Measurements from ENCODE around the gene RETN.

- TF ChIP-seq MYC (IDR thresholded peaks at IDR 0.05; ENCODE audit: borderline replicate concordance, low read length): no peak
- no peak for TF ChIP-seq HDAC2 (IDR thresholded peaks at IDR 0.05)
- no peak for TF ChIP-seq EHF (CRISPR knock-in tag; IDR thresholded peaks at IDR 0.05)
- TF ChIP-seq, protein P1, sequence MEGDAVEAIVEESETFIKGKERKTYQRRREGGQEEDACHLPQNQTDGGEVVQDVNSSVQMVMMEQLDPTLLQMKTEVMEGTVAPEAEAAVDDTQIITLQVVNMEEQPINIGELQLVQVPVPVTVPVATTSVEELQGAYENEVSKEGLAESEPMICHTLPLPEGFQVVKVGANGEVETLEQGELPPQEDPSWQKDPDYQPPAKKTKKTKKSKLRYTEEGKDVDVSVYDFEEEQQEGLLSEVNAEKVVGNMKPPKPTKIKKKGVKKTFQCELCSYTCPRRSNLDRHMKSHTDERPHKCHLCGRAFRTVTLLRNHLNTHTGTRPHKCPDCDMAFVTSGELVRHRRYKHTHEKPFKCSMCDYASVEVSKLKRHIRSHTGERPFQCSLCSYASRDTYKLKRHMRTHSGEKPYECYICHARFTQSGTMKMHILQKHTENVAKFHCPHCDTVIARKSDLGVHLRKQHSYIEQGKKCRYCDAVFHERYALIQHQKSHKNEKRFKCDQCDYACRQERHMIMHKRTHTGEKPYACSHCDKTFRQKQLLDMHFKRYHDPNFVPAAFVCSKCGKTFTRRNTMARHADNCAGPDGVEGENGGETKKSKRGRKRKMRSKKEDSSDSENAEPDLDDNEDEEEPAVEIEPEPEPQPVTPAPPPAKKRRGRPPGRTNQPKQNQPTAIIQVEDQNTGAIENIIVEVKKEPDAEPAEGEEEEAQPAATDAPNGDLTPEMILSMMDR (IDR thresholded peaks at IDR 0.05): no peak
- no peak for TF ChIP-seq JUNB (IDR thresholded peaks at IDR 0.05)
- no peak for TF ChIP-seq EP300 (IDR thresholded peaks at IDR 0.05)
- no peak for TF ChIP-seq POLR2A (IDR thresholded peaks at IDR 0.05; ENCODE audit: low read length)
- TF ChIP-seq, protein P2, sequence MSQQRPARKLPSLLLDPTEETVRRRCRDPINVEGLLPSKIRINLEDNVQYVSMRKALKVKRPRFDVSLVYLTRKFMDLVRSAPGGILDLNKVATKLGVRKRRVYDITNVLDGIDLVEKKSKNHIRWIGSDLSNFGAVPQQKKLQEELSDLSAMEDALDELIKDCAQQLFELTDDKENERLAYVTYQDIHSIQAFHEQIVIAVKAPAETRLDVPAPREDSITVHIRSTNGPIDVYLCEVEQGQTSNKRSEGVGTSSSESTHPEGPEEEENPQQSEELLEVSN (IDR thresholded peaks at IDR 0.05; ENCODE audit: borderline replicate concordance, low read depth): no peak
- TF ChIP-seq, protein P3, sequence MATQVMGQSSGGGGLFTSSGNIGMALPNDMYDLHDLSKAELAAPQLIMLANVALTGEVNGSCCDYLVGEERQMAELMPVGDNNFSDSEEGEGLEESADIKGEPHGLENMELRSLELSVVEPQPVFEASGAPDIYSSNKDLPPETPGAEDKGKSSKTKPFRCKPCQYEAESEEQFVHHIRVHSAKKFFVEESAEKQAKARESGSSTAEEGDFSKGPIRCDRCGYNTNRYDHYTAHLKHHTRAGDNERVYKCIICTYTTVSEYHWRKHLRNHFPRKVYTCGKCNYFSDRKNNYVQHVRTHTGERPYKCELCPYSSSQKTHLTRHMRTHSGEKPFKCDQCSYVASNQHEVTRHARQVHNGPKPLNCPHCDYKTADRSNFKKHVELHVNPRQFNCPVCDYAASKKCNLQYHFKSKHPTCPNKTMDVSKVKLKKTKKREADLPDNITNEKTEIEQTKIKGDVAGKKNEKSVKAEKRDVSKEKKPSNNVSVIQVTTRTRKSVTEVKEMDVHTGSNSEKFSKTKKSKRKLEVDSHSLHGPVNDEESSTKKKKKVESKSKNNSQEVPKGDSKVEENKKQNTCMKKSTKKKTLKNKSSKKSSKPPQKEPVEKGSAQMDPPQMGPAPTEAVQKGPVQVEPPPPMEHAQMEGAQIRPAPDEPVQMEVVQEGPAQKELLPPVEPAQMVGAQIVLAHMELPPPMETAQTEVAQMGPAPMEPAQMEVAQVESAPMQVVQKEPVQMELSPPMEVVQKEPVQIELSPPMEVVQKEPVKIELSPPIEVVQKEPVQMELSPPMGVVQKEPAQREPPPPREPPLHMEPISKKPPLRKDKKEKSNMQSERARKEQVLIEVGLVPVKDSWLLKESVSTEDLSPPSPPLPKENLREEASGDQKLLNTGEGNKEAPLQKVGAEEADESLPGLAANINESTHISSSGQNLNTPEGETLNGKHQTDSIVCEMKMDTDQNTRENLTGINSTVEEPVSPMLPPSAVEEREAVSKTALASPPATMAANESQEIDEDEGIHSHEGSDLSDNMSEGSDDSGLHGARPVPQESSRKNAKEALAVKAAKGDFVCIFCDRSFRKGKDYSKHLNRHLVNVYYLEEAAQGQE (IDR thresholded peaks at IDR 0.05): no peak
- TF ChIP-seq POLR2AphosphoS2 (conservative IDR thresholded peaks at IDR 0.05; ENCODE audit: low read length): no peak
- no peak for TF ChIP-seq CHD2 (IDR thresholded peaks at IDR 0.05; ENCODE audit: low read length, partially characterized antibody)
- no peak for TF ChIP-seq KDM5A (IDR thresholded peaks at IDR 0.05)
These were observed 3.8 kb upstream of the RETN start for GRCh38 chr19:7665076-7665475.
